NCI-H1105 treated with DMSO at 0.1 percent for 48 hours (cell line): Measurements from ENCODE around the gene CCN2.

Experiments used
- DNase-seq: peaks from one replicate; lab custom pipeline; 2025; lab: John Stamatoyannopoulos, UW

The CCN2 gene

DNA sequence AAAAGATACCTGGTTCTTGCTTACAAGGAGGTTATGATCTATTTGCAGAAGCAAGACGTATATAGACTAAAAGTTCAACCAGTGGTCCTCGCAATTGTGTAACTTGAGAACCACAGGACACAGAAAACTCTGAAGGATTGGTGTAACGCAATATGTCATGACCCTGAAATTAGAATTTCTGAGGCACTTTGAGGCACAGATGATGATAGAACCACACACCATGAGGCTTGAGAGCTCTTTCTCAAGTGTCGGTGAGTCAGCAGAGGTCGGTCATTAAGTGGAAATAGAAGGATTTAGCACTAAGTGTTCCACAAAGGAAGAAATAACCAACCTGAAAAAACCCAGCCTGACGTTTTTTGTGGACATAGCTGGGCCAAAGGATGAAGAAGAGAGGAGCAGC lies 15.3 kb upstream of the CCN2 start:
- DNase-seq, result no peak

DNA sequence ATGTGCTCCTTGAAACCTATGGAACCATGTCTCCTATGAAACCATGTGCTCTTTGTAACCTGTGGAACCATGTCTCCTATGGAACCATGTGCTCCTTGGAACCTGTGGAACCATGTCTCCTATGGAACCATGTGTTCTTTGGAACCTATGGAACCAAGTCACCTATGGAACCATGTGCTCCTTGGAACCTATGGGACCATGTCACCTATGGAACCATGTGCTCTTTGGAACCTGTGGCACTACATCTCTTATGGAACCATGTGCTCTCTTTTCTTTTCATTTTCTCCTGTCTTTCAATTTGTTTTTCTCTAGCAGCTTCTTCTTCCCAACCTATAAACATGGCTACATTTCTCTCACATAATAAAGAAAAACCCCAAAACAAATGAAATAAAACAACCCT lies 11.9 kb upstream of the CCN2 start:
- no peak for DNase-seq

DNA sequence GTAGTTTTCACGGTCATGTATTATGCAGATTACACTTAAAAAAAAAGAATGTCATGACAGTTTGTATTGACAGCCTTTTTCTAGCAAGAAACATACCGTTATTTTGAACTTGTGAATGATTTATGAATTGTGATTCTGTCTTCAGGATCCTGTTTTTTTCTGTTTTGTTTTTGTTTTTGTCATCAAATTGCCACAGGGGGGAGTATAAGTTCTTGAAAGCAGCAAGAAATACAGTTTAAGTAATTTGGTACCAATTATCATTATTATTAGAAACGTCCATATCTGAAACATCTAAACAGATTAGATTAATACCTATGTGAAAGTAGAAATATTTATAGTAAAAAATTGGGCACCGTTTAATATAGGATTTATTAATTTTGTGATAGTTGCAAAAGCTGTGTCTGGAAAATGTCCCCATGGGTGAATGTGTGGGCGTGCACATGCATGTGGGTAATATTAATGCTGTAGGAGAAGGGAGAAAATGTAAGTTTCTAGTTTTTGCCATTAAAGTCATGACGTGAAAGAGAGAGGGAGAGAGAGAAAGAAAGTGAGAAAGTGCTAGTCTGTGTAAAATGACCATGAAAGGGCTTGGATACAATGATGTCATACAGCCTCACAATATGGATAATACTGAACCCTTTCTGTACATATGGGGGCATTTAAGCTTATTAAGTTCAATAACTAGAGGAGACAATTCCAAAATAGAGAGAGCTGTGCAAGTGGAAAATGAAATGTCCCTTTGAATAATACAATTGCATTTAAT lies 9.4 kb upstream of the CCN2 start:
- no peak for DNase-seq

DNA sequence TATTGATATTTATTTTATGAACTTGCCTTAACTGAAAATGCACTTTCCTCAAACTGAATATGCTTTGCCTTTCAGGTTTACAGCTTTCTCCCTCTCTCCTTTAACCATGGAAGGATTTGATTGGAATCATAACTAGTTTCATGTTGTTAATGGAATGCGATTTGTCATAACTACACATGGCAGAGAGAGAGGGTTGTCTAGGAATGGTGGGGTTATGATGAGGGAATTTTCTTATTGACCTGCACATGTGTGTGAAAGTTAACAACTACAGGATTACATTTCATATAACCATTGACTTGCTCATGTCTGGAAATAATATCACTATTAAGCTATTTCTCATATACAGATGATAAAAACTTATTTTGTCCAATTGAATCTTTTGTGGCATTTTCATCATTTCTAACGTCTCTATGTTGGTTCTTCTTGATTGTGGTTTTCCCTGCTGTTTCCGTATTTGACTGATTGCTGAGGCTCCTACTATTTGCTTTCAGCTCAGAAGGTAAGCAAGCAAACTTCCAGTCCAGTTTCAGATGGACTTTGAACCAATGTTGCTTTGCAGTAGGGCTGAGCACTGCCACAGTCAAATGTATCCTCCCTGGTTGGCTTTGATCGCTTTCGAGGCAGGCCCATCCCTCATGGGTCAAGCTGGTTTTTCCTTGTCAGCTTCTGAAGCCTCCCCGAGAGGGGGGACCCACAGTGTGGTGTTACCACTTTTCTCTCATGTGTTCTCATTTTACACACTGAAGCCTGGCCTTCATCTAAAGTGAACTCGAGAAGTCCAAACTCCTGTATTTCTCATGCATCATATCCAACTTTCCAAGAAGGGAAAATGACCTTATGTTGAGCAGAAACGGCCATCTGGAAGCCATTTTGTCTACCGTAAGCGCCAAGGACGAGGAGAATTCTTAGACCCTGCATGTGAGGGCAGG lies 7.6 kb upstream of the CCN2 start:
- no peak for DNase-seq

DNA sequence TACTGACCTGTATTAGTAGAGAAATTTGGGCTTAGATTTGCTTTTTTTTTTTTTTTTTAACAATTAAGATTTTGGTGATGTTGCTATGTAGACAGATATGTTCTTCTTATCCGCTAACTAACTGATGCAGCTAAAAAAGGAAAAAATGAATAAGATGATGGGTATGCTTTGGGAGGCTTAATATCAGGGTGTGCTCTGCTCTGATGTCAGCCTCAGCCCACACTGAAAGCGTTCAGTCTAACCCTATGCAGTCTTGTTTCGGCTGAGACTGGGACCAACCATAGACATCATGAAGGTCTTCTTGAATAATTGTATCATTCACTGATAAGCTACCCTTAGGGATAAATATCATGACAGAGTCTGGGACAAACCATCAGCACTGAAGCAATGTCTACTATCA lies 6.9 kb upstream of the CCN2 start:
- DNase-seq, result no peak

DNA sequence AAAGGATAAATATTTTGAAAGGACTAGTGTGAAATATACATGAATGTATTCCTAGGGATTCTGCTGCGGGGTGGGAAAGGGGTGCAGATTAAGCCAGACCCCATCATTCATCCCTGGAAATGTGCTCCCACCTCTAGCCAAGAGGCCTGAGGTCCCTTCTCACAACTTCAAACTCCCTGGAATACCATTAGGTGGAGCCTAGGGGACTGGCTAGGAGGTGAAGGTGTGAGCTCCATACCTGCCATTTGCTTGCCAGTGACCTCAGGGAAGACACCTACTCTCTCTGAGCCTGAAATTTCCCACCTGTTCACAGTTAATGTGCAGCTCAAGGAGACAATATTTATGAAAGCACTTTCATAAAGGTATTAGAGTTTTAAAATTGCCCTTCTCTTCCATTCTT lies 4.7 kb upstream of the CCN2 start:
- no peak for DNase-seq

DNA sequence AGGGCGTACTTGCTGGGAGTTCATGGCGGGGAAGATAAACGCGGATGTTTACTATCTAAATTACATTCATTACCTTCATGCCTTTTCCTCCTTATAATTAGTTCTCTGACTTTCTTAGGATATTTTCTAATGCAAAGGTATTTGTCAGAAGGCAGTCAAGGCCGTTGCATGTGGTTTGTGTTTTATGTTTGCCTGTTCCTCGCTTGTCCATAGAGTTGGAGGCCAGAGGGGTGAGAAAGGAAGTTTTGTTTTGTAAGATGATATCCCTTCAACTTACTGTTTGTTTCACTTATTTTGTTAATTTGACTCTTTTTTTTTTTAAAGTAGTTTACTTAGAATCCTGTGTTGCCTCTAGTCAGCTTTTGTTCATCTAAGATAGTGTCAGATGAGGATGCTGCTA lies 4.0 kb upstream of the CCN2 start:
- no peak for DNase-seq

DNA sequence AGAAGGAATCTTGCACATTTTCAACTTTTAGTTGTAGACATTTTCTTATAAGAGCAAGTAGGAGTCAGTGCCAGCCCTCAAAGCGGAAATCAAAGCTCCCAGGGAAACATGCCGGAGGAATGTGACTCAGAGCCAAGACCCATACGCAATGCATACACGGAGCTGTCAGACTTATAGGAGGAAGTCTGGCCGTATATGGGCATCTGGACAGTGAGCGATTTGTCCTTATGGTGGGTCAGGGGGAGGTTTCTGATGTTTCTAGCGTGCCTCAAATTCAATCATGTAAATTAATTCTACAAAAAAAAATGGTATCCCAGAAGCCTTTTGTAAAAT lies 3.6 kb upstream of the CCN2 start:
- DNase-seq, result no peak

DNA sequence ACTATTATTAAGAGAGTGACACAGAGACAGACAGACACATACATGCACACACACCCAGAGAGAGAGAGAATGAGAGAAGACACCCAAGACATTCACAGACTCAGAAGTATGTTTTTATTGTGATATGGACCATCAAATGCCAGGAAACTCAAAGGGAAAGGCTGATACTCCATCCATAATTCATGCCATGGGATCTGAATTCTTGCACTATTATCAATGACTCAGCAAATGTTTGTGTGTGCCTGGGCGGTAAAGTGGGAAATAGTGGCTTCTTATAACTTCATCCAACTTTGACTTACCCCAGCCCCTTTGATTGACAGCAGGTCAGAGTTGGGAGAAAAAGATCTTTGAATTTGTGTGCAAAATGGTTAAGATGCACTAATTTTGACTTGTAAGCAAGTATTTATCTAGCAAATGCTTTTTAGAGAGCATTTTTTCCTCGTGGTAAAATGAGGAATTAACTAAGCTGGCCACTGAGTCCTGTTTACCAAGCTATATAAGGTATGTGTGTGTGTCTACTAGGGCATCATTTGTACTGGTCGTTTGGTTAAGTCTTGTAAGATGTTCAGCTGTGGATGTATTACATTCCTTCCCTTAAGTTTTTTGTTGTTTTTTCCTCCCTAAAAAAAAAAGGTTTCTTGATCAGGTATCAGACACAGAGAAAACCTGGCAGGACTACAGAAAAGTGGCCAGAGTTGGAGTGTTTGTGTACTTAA lies 3.0 kb upstream of the CCN2 start:
- DNase-seq, result no peak

DNA sequence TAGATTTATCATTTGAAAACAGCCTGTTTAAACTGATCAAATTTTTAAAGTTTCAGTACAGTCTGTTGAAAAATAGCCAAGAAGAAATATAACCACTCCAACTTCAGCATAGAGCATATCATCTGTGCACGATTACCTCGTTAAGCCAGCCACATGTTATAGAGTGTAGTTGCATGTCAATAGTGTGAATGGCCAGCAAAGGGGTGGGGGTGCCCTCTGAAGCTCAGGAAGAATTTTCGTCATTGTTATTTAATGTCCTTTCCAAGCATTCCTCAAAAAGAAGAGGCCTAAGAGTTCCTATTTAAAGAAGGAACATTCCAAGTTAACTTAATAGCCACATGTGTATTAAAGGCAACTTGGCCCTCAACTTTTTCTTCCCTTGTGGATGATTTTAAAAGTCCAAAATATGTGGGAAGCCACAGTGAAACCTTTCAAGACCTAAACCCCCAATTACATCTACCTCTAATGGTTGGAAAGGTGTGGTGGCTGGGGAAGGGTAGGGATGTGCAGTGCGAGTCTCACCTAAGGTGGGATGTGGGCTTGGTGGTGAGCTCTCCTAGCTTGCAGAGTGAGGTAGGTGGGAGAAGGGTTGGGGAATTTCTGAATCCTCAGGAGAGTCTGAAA lies 1.8 kb upstream of the CCN2 start:
- no peak for DNase-seq

DNA sequence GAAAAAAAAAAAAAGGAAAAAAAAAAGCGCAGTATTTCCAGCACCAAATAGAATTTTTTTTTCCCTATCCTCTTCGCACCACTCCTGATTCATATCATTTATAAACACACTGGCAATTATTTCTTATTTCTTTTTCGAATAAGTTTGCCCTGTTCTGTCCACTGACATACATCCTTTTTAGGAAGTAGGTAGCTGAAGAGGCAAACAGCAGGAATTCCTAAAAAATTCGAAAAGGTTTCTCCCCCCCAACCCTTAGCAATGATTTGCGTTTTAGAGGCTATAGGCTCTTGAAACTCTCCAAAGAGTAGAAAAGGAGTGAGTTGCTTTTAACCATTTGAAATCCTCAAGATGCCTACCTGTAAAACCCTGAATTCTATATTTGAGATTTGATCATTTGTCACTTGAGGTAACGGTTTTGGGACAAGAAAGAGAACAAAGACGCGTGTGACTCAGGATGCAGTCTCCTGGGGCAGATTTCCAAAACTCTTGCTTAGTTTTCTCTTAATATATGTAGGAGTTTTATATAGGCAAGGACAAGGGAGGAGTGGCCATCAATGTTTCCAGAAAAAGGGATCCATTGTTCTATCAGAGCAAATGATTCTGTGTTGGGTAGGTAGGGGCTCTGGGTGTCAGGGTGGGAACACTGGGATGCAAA lies 531 bp upstream of the CCN2 start:
- DNase-seq, result no peak

DNA sequence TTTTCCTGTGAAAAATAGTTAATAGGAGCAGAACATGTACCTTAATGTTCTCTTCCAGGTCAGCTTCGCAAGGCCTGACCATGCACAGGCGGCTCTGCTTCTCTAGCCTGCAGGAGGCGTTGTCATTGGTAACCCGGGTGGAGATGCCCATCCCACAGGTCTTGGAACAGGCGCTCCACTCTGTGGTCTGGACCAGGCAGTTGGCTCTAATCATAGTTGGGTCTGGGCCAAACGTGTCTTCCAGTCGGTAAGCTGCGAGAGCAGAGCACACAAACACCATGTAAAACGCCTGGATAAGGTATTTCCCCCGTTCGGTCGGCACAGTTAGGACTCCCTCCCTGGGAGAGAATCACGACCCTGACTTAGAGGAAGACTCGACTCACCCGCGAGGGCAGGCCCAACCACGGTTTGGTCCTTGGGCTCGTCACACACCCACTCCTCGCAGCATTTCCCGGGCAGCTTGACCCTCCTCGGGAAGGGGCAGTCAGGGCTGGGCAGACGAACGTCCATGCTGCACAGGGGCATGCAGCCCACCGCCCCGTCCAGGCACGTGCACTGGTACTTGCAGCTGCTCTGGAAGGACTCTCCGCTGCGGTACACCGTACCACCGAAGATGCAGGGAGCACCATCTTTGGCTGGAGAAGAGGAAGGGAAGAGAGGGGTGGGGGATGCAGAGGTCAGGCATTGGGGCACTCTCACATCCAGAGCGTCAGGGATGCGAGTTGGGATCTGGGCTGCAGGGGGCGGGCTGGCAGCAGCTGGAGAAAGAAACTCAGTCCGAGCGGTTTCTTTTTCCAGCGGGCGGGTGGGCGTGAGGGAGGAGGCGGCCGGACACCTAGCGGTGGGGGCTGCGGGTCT lies 1.0 kb downstream of the CCN2 start:
- DNase-seq, result peak; percentile 87

DNA sequence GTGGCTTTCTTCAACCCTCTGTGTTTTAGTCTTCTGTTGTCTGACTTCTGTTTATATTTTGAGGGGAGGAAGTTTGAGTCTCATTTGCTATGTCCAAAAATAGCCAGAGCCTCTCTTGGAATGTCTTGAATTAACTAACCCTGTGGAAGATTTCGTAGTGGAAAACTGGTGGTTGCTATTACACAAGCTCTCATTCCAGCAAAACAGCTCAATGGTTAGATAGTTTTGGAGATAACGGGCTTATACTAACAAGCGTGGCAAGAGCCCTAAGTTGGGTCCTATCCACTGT lies 1.6 kb downstream of the CCN2 start:
- DNase-seq, result no peak

DNA sequence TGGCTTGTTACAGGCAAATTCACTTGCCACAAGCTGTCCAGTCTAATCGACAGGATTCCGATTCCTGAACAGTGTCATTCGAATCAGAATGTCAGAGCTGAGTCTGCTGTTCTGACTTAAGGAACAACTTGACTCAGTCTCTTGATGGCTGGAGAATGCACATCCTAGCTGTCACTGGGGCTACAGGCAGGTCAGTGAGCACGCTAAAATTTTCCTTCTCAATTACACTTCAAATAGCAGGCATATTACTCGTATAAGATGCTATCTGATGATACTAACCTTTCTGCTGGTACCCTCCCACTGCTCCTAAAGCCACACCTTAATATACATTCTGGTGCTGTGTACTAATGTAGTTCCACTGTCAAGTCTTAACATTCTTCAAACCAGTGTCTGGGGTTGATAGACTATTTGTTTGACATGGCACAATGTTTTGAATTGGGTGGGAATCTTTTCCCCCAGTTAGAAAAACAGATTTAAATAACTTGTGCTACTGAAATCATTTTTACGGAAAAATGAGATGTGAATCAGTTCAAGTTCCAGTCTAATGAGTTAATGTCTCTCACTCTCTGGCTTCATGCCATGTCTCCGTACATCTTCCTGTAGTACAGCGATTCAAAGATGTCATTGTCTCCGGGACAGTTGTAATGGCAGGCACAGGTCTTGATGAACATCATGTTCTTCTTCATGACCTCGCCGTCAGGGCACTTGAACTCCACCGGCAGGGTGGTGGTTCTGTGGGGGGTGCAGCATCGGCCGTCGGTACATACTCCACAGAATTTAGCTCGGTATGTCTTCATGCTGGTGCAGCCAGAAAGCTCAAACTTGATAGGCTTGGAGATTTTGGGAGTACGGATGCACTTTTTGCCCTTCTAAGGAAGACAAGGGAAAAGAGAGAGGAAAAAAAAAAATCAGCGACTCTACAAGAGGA lies 2.2 kb downstream of the CCN2 start:
- no peak for DNase-seq

DNA sequence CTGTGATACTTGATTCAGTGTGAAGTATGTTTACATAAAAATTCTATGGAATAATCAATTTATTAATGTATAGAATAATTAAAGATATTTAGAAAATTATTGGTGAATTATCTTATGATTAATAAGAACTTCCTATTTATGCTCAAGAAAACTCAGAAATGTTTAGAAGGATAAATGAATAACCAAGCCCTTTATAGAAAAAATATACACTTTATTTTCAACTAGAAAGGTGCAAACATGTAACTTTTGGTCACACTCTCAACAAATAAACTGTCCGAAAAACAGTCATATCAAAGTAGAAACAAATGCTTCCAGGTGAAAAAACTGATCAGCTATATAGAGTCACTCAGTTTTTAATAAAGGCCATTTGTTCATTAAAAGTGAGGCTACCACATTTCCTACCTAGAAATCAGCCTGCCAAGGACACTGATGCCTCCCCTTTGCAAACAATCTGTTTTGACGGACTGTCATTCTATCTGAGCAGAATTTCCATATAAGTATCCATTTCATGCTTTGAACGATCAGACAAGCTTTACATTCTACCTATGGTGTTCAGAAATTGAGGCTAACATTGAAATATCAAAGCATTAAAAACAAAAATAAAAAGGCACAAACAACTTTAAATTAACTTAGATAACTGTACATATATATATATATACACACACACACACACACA lies 3.0 kb downstream of the CCN2 start:
- DNase-seq, result no peak

DNA sequence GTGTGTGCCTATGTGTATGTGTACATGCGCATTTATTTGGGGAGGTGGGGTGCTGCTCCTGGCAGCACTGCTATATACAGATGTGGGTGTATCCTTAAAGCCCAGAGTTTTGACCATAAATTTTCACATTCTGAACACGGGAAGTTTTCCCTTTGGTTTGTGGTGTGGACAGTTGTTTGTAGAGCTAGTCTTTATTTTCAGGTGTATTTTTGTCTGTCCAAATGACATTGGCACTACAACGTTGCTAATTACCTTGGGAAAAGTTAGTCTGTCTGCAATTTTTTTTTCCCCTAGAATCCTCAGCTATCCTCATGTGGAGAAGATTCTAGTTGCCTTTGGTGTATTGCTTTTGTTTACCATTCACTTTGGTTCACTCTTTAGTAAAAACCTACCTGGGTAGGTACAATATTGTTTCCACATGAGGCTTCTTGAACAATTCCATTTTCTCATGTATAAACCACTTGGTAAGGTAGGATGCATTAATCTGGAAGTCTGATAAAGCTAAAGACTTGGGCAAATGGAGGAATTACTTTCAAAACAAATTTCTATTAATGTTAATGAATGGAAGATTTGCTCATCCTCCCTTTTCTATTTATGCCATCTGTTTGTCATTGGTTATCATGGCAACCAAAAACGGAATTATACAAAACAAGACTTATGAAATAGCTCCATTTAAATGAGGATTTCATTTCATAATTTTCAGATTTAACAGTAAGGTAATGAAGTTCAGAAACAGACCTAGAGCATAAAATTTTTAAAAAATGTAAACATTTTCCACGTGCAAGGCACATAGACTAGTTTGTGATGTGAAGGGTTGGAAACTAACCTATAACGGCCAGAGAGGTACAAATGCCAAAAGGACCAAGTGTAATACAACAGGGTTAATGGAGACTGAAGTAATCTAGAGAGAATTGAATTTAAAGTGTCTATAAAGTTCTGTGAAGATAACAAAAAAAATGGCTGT lies 3.9 kb downstream of the CCN2 start:
- DNase-seq, result no peak

DNA sequence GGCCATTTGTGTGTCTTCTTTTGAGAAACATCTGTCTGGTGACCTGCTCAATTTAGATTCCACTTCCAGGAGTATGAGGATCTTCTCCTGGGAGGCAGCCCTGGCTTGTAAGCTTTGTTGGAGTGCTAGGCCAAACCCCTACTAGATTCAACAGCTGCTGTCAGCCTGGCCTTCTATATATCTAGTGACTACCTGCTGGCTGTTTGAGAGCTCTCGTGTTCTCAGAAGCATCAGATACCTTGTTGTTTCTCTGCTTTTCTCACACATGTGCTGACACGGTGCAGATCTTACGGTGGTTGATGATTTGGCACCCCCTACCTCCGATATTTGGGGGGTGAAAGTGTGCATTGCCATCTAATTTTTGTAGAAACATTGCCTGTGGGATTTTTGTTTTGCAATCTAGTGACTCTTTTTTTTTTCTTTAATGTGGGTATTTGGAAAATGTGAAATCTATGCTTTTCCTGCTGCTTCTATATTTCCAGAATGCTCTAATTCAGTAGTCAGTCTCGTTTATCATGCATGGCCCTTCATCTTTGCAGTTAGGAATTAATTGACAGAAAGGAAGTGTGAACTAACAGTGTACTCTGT lies 4.7 kb downstream of the CCN2 start:
- no peak for DNase-seq

DNA sequence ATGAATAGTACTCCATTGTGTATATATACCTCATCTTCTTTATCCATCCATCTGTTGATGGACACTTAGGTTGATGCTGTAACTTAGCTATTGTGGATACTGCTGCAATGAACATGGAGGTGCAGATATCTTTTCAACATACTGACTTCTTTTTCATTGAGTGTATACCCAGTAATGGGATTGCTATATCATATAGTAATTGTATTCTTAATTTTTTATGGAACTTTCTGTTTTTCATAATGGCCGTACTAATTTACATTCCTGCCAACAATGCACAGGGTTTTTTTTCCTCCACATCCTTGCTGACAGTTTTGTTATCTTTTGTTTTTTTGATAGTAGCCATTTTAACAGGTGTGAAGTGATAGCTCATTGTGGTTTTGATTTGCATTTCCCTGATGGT lies 5.2 kb downstream of the CCN2 start:
- DNase-seq, result no peak
